ENCODE results near the gene ATG2A.

DNA sequence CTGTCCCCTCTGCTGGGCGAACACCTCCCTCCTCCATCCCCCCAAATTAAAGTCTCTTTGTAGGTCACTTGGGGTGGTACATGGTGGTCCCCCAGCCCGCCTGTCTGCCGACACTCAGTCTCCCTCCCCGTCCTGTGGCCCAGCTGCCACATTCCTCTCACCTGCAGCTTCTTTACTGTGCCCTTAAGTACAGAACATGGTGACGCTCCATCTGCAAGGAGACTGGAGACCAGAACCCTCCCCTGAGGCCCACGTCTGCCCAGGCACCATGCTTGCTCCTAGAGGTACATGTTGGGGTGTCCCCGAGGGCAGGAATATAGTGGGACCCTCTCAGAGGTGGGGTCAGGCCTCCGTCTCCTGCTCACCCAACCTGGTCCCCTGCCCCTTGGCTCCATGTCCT is 33.0 kb downstream of the ATG2A start:
- TF ChIP-seq, protein P1, sequence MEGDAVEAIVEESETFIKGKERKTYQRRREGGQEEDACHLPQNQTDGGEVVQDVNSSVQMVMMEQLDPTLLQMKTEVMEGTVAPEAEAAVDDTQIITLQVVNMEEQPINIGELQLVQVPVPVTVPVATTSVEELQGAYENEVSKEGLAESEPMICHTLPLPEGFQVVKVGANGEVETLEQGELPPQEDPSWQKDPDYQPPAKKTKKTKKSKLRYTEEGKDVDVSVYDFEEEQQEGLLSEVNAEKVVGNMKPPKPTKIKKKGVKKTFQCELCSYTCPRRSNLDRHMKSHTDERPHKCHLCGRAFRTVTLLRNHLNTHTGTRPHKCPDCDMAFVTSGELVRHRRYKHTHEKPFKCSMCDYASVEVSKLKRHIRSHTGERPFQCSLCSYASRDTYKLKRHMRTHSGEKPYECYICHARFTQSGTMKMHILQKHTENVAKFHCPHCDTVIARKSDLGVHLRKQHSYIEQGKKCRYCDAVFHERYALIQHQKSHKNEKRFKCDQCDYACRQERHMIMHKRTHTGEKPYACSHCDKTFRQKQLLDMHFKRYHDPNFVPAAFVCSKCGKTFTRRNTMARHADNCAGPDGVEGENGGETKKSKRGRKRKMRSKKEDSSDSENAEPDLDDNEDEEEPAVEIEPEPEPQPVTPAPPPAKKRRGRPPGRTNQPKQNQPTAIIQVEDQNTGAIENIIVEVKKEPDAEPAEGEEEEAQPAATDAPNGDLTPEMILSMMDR (IDR thresholded peaks at IDR 0.05; ENCODE audit: poor library complexity) = no peak
- TF ChIP-seq EZH2 (IDR thresholded peaks at IDR 0.05; ENCODE audit: borderline replicate concordance) = no peak
